ENCODE measurements around the gene TRUB2.

The TRUB2 gene

DNA sequence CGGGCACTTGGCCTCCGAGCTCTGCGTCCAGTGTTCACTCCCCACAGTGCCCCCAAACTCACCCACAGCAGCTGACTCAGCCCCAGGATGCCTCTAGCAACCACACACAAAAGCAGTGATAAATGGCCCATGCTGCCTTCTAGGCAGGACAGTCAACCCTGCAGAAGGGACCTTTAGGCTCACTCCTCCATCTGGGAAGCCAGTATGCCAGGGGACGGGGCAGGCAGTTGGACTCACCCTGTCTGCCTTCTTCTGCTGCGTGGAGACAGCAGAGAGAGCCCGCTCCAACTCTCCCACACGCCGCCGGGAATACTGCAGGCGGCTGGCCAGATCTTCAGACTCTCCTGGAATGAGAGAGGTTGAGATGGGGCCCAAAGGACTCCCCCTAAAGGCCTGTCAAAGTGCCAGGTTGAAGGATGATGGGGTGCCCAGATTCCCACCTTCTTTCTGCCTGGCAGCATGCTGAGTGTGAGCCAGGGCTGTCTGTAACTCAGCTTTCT, 56.8 kb downstream of the TRUB2 start:
- no peak for DNase-seq

DNA sequence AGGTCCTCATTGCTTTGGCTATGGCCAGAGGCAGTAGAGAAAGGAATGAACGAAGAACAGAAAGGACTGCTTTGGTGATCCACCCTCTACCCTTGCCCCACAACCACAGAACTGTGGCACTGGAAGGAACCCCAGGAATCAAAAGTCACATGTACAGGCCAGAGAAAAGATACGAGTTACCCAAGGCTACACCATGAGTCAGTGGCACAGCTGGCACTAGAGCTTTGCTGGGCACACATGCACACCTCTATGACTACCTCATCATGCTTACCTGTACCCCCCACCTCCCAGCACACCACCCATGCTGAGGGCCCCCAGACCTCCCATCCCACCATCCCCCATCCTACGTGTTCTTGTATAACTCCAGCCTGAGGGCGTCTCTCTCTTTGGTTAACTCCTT, 59.6 kb downstream of the TRUB2 start:
- no peak for DNase-seq

DNA sequence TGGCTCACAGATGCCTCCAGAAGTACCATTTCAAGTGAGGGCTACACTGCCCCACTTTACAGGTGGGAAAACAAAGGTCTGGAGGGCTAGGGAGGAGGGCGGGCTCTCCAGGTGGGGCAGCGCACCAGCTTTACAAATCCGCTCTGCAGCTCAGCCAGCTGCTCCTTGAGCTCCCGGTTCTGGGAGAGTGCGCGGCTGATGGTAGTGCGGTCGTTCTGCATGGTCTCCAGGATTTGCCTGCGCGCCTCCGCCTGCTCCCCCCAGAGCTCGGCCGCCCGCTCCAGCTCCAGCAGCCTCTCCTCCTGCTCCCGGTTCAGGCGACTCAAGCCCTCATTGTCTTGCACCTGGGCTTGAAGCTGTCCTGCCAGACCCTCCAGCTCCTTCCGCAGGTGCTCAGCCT, 61.9 kb downstream of the TRUB2 start:
- DNase-seq: no peak

DNA sequence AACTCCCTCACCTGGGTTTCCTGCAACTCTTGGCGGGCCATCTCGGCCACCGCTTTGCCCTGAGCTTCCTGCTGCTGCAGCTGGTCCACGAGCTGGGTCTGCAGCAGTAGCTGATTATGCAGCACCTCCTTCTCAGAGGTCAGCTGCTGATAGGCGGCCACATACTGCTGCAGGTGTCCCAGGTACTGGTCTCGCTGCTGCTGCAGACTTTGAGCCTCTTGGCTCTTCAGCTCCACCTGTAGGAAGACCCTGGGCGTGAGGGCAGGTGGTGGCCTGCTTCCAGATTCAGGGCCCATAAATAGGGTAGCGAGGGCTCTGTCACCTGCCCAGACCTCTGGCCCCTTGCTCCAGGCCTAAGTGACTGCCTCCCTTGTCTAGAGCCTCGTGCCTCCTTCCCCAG, 63.1 kb downstream of the TRUB2 start:
- DNase-seq: no peak

DNA sequence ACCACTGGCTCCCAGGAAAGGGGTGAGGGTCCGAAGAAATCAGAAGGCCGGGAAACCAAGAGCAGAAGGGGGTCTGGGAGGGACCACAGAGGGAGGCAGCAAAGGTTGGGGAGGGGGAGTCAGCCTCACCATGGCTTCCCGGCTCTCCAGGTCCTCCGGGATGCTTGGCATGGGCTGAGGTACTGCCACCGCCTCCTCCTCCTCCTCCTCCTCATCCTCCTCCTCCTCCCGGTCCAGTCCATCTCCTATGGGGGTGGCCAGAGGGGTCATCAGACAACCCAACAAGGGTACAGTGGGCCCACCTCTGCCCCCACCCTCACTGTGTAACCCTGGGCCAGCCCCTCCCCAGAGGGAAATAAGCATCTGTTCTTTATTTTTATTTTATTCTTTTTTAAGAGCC, 63.9 kb downstream of the TRUB2 start:
- no peak for DNase-seq

DNA sequence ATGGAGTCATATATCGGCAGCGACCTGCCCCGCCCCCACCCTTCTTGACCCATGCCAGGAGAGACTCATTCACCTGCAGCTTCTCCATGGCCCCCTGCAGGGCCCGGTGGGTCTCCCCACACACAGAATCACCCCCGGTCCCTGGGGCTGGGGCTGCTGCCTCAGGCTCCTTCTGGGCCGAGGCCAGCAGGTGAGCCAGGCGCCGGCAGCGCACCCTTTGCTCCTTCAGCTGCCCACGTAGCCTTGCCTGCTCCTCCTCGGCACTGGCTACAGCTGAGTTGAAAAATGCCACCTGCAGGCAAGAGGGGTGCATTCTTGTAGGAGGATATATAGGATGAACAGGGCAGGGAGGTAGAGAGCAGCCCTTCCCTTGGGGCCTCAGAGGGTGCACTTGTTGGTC, 64.3 kb downstream of the TRUB2 start:
- DNase-seq: no peak

DNA sequence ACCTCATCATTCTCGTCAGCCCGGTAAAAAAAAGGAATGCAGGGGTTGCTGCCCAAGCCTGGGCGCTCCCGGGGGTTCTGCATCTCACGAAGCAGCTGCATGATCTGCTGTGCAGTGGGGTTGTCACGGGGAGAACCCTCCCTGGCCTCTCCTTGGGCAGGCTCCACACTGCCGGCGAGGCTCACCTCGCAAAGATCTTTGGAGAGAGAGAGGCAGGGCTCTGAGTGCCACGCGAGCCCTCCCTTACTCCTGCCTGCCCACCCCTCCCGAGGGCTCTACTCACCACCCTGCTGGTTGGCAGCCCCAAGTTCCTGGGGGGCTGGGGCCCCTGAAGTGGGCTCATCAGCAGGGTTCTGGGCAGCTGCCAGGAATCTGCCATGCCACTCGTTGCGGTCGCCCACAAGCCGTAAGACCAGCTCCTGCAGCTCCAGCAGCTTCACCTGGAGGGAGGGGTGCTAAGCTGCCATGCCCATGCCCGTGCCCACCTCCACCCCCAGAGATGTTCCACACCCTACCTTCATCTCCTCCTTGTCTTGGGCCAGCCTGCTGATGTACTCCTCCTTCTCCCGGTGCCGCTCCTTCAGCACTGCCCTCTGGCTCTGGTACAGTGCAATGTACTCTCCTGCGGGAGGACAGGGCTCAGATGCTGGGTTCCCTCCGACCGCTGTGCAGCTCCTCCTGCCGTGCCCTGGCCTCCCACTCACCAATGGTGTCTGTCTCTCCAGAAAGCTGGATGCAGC, 65.0 kb downstream of the TRUB2 start:
- no peak for DNase-seq
